ENCODE data around the gene ARHGAP20.

GRCh38 chr11:110736171-110736553, 23.9 kb upstream of the ARHGAP20 start:
- TF ChIP-seq CTCF (IDR thresholded peaks at IDR 0.05) (no peak), POLR2A (IDR thresholded peaks at IDR 0.05) (no peak)

Data from ovary (tissue), 3 donors.